COLO668 (cell line): ENCODE results near the gene TMEM135.

Experiments
- DNase-seq: peaks from one replicate; lab custom pipeline; 2025; ENCODE audit not compliant: unreplicated experiment; lab: John Stamatoyannopoulos, UW

TMEM135 gene

DNA sequence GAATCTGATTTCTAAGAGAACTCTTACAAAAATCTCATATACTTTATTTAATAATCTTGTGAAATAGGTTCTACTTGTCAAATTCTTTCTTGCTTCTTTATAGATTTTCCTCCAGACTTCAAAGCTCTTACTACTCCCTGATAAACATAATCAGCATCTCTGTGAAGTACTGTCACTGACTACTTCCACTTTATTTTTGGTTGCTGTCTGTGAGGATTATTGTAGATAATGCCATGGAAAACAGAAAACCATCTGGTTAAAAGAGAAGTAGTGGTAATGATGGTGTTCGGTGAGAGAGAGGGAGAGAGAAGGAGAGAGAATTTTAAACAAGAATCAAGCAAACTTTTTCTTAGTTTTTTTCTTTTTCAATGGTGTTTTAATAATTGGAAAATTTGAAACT is 152.3 kb downstream of the TMEM135 start:
- no peak for DNase-seq

DNA sequence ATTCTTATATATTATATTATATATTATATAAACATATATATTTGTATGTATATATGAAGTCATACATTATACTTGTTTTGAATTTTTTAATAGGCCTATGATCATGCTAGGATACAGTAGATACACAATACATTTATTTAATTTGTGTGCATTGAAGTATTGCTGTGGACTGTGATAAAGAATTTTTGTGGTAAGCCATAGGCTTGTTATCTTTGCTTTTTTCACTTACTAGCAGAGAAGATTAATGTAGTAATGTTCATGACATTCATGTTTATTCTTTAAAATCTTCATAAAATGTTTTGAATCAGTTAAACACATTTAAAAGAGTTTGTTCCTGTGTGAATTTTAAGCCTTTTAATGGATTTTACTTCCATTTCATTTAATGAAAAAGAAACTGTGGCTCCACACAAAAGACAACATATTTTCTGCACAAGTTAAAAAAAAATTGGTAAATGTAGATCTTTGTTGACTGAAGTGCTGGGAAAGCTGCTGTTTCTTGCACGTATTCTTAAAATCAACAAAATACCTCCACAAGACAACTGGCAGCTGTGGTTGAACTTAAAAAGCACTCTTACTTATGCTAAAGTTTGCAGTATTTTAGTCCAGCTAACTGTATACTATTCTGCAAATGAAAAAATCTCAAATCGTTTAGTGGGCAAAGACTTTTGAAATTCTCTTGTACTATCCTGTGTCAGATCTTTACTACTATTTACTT is 156.2 kb downstream of the TMEM135 start:
- DNase-seq = no peak

DNA sequence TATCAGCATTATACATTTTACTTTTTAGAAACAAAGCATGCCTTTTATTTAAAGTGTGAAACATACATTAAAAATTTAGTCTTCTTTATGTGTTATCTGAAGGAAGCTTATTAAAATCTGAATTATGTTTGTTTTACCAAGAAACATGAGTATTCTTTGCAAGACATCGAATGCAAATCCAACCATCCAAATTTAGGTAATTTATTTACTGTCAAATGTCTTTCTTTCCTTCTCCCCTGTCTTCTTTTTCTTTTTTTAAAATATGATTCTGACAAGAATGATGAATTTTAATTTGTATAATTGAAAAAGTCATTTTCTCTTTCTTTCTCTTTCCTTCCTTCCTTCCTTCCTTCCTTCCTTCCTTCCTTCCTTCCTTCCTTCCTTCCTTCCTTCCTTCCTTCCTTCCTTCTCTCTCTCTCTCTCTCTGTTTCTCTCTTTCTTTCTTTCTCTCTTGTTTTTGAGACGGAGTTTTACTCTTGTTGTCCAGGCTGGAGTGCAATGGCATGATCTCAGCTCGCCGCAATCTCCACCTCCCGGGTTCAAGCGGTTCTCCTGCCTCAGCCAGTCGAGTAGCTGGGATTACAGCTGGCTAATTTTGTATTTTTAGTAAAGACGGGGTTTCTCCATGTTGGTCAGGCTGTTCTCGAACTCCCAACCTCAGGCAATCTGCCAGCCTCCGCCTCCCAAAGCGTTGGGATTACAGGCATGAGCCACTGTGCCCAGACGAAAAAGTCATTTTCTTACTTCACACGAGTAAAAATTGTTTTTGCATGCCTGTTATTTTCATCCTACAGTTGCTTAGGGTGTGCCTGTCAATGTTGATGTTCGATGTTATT is 157.5 kb downstream of the TMEM135 start:
- DNase-seq = no peak

DNA sequence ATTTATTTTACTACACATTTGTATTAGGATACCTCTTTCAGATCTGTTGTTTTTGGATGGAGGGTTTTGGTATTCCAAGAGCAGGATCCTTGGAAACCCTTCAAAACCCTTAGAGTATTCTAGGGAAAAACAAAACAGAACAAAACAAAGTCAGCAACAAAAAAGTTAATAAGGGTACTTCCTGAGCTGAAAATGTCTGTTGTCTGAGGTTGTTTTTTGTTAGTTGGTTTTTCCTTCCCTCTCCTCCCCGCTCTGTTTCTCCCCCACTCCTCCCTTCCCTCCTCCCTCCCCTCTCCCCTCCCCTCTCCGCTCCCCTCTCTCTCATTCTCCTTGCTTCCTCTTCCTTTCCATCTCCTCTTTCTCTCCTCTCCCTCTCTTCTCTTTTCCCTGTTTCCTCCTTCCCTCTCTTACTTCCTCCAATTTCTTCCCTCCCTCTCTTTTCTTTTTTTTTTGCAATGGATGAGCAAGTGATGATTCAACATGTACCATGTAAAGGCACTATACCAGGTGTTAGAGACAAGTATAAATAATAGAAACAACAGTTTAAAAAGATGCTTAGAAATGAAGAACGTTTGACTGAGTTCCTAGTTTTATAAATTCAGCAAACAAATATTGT is 160.6 kb downstream of the TMEM135 start:
- no peak for DNase-seq

DNA sequence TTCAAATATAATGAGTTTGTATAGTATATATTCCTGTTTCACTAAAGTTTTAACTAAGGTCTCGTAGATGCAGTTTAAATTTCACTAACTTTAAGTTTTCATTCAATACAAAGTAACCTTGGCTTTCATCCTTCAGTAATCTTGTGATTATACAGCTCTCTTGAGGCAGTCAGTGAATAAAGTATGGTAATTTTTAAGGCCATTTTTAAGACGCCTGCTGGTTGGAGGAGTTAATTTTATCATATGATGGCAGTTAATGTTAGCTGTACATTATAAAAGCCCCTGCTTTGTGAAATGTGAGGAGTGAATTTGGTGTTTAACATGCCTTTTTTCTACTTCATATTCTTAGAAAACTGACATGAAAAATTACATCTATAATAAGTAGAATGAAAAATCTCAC is 163.6 kb downstream of the TMEM135 start:
- no peak for DNase-seq

DNA sequence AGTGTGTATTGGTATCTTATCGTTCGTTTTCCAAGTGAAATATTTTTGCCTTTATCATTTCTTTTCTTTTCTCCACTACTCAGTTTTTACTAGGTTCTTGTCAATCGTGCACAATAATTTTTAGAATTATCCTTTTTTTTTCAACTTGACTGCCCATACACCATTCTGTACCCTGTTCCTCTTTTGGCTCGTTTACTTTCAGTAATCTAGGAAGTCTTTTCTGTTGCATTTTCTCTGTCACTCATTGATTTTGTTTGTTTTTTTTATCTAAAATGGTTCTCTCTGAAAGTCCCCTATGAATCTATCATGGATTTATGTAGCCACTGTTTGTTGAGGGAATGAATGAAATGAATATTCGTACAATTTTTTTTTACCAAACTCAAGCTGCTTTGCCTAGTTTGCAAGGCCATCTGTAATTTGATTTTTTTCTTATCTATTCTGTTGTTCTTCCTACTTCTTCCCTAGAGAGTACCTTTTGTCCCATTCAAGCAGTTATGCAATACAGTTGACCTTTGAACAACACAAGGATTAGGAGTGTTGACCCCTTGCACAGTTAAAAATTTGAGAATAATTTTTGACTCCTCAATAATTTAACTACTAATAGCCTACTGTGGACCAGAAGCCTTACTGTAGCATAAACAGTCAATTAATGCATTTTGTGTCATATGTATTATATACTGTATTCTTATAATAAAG is 166.3 kb downstream of the TMEM135 start:
- DNase-seq = no peak

DNA sequence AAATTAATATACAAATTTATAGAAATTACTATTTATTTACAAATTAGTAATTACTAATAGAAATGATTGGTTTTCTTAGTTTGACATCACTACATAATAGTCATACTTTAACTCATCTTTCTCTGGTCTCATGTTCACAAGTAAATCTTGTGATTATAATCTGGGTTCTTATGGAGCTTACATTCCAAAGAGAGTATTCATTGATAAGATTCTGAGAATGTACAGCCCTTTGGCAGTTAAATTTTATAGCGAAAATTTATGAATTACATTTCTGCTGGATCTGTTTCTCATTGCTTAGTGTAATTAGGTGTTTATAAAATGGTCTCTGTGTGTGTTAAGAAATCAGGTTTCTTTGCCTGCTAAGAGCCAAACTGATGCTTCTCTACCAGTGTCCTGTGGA is 175.2 kb downstream of the TMEM135 start:
- DNase-seq = no peak

DNA sequence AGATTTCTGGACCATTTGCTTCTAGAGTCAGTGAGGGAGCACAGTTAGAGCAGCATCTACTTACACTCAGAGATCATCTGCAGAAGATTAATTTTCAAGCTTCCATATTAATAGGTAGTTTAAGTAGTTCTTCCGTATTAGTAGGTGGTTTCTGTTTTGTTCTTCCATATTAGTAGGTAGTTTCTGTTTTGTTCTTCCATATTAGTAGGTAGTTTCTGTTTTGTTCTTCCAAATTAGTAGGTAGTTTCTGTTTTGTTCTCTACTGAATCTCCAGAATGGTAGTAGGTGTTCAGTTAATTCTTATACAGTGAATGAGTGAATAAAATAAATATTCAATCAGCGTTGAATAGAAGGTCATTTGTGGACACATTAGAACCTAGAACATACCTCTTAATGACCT is 175.7 kb downstream of the TMEM135 start:
- DNase-seq = no peak

DNA sequence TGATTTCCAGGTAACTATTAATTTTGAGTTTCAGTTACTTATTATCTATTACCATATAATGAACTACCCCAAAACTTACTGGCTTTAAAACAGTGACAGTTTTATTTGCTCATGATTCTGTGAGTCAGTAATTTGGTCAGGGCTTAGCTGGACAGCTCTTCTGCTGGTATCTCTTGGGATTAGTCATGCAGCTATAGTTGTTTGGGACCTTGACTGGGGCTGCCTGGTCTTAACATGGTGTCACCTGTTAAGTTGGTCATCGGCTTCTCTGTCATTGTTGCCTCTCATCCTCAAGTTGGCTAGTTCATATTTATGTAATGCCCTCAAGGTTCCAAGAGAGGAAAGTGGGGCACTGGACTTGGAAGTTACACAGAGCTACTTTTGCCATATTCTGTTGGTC is 177.5 kb downstream of the TMEM135 start:
- DNase-seq = no peak

DNA sequence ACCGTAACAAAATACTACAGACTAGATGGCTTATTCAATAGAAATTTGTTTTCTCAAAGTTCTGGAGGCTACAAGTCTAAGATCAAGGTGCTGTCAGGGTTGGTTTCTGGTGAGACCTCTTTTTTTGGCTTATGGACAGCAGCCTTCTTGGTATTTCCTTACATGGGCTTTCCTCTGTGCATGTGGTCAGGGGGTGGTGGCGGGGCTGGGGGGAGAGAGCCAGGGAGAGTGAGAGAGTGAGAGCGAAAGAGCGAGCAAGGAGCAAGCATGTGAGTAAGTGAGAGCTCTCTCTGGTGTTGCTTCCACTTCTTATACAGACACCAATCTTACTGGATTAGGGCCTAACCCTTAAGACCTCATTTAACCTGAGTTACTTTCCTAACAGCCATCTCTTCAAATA is 181.5 kb downstream of the TMEM135 start:
- no peak for DNase-seq

DNA sequence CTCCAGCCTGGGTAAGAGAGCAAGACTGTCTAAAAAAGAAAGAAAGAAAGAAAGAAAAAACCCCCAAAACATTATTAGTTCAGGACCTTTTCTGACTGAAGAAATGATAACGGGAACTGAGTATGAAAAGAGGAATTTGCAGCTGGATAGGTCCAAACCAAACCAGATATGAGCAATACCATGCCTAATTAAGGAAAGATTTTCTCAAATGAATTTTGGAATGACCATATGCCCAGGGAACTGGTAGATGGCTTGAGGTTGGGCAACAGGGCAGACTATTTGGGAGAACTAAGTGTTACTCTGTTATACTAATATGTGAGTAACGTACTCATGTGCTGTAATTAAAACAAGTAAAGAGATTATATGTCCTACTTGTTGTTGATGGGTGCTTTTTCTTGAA is 186.1 kb downstream of the TMEM135 start:
- no peak for DNase-seq

DNA sequence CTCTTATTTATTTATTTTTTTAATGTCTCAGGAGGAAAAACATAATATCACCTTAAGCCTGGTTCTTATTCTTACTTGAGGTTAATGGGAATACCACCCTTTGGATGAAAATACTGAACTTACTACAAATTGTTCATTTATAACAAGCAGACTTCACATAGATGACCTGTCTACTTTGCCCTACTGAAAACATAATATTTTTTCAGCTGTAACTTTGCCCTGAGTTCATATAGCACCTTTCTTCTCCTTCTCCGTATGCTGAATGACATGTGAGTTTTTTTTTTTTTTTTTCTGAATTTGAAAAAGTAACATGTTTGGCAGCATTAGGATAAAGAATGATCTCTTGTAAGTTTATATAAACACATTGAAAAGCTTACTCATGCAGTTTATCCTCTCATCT is 186.8 kb downstream of the TMEM135 start:
- DNase-seq = no peak

DNA sequence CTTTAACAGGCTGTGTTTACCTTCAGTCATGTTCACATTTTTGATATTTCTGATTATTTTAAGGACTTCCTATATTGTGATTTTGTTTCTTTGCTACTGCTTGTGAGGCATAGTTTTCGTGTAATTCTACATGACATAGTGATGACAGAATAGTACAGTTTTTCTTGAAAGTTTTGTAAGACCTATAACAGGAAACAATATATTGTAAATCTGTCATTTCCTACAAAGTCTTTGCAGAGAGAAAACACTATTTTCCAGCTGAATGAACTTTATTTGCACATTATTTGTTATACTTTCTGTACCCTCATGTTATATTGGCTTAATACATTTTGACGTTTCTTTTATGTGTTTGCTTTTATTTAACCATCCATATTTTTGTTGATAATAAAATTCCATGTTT is 191.1 kb downstream of the TMEM135 start:
- DNase-seq = no peak

DNA sequence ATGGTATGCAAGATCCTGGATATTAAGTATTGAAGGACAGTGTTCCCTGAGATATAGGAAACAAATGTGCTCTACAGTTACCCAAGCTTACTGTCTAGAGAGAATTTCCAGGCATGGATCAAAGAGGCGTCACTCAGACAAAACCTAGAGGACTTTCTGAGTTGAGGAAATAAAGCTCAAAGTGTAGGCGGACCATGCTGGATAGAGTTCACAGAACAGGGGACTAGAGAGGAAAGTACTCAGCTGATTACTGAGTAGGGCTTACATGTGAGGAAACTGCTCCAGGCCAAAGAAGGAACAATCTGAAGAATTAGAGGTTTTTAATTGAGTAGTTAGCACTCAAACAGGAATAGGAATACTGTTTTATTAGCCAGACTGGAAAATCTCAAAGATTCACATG is 193.3 kb downstream of the TMEM135 start:
- DNase-seq = no peak

DNA sequence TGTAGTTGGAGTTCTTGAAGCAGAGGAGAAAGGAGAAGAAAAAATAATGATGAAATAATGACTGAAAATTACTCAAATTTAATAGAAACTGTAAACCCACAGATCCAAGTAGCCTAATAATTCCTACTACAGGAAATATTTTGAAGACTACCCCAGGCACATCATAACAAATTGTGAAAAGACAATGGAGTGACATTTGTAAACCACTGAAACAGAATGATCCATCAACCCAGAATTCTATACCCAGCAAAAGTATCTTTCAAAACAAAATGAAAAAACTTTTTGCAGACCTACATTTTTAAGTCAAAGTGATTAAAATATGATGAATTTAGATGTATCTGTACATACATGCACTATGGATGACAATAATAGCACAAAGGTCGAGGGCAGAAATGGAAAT is 194.6 kb downstream of the TMEM135 start:
- no peak for DNase-seq

DNA sequence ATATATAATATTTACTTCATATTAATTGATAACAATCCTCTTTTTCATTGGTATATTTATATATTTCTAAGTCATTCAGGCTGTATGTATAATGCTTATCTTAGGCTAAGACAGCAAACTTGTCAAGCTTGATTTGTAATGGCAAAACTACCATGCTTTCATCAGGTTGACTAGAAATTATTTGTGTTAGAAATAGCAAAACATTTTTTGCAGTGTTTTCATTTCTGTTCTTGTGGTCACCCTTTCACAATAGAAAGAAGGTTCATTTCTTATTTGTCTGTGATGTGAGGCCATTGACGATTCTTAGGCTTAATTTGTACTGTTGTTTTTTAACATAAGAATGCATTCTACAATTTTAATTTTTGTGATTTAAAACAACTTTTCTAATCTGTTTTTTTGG is 197.6 kb downstream of the TMEM135 start:
- DNase-seq = no peak

DNA sequence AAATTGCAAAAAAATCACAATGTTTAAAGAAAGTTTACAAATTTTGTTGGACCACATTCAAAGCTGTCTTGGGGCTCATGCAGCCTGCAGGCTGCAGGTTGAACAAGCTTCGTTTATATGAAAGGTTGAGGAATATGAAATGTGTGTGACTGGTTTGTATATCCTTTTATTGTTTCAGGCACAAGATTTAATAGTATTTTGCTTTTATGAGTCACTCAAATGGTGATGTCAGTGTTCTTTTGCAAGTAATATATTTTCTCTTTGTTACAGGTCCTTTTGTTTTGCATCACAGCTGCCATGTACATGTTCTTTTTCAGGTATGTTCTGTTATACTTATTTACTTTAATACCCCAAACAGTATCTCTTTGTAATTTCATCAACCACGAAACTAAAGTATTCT is 198.6 kb downstream of the TMEM135 start:
- DNase-seq = no peak

DNA sequence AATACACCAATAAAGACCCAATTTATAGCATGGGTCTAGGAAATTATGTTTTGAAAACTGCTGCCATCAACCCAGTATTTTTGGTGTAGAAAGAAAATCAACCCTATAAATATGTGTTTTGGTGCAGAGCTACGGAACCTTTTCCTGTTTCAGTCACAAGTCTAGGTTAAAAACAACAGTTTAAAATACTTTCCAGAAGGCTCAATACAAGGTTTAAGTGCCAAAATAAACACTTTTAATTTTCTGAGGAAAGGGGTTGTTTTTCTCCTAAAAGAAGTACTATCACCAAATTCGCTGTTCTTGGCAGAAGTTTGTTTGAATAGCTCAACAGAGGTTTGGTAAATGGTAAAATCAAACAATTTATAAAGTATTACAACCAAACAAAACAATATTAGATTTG is 201.3 kb downstream of the TMEM135 start:
- DNase-seq = no peak

DNA sequence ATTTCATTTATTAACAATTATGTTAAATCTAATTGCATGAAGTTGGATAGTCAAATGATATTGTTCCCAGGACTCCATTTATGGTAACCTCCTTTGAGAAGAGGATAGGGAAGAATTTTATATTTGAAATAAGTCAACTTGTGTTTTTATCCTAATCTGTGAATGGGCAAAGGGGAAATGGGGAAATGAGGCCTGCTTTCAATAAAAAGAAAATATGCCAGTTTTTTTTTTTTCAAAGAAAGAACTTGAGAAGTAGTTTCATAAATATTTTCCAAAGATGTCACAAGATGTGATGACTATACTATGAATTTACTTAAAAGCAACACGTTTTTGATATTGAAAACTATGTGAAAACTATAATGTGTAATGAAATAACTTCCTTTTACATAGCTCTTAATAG is 201.8 kb downstream of the TMEM135 start:
- no peak for DNase-seq

DNA sequence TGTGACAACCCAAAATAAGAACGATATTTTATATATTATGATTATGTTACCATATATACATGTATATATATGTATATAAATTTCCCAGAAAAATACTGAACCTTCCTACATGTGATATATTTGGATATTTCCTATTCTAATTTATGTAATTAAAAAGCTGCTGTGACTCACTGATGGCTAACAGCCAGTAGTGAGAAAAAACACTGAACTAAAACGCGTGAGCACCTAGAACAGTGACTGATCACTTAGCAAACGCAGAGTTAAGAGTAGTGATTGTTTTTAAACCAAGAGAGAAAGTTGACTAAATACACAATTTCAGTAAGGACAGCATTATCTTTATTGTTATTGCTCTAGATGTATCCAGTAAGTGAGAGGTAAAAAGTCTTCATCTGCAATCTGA is 213.8 kb downstream of the TMEM135 start:
- no peak for DNase-seq

DNA sequence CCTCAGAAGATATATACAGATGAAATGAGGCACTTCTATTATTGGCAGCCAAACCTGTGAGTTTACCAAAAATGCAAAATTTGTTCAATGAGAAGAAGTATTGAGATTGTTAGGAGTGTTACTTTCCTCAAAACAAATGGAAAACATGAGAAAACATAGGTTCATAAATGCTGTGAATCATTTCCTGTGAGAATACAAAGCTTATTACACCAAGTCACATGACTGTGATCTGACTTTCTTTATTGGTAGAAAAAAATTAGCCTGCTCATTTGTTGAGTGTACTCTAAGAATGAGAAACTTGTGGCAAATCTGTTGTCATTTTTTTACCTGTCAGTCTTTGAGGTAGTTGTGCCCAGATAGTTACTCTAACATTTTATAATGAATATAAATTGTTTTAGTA is 215.1 kb downstream of the TMEM135 start:
- DNase-seq = no peak

DNA sequence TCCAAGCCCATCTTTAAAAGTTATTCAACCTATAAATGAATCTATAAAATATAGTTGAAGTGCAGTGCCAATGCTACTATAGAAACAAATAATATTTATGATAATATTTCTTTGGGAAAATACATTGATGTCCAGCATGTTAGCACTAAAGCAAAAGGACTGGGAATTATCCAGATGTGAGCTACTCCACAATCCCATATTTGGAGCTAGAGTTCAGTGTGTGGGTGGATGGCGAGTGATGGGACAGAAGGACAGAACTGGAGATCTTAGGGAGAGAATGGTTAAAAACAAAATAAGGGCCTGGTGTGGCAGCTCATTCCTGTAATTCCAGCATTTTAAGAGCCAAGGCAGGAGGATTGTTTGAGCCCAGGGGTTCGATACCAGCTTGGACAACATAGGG is 216.8 kb downstream of the TMEM135 start:
- no peak for DNase-seq
